22Rv1 (cell line): ENCODE data around the gene DYNAP.

Source experiments
- H3K27ac ChIP-seq: fragments of 450-650 bp; 2 replicates; pipeline ENCODE4 v1.5.1; 2017
- ZFX ChIP-seq: fragments of 450-650 bp; IDR thresholded peaks from 2 replicates; pipeline ENCODE4 v1.6.1; 2017; ENCODE audit warnings: antibody characterized with exemption, borderline replicate concordance
- TF ChIP-seq, protein P1 (sequence below): fragments of 450-650 bp; IDR thresholded peaks from 2 replicates; pipeline ENCODE4 v1.5.1; 2017; ENCODE audit warnings: mild to moderate bottlenecking

The DYNAP gene

DNA sequence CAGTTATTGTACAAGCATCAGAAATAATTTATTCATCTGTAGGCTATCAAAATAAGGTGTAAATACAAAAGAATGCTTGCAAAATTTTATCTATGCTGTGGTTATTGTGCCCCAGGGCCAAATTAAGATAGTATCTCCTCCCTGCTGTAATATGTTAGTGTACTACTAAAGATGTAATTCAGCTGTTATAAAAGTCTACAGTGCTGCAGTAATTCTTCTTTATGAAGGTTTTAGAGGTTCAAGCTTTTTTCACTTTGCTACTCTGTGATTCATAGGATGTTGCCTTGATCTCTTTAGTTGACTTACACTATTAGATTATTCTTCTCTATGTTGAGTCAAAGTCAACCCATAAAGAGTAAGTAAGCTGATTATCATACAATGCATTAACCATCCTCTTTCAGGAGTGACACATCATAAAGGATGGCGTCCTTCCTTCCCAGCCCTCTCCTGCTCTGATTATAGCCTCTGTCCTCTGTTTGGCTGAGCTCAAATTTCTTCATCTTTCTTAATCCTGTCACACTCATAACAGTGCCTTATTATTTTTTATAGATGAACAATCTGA is 29.3 kb upstream of the DYNAP start:
- TF ChIP-seq ZFX: no peak
- TF ChIP-seq, protein P1, sequence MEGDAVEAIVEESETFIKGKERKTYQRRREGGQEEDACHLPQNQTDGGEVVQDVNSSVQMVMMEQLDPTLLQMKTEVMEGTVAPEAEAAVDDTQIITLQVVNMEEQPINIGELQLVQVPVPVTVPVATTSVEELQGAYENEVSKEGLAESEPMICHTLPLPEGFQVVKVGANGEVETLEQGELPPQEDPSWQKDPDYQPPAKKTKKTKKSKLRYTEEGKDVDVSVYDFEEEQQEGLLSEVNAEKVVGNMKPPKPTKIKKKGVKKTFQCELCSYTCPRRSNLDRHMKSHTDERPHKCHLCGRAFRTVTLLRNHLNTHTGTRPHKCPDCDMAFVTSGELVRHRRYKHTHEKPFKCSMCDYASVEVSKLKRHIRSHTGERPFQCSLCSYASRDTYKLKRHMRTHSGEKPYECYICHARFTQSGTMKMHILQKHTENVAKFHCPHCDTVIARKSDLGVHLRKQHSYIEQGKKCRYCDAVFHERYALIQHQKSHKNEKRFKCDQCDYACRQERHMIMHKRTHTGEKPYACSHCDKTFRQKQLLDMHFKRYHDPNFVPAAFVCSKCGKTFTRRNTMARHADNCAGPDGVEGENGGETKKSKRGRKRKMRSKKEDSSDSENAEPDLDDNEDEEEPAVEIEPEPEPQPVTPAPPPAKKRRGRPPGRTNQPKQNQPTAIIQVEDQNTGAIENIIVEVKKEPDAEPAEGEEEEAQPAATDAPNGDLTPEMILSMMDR: no peak
- no peak overlapping the region for H3K27ac ChIP-seq

DNA sequence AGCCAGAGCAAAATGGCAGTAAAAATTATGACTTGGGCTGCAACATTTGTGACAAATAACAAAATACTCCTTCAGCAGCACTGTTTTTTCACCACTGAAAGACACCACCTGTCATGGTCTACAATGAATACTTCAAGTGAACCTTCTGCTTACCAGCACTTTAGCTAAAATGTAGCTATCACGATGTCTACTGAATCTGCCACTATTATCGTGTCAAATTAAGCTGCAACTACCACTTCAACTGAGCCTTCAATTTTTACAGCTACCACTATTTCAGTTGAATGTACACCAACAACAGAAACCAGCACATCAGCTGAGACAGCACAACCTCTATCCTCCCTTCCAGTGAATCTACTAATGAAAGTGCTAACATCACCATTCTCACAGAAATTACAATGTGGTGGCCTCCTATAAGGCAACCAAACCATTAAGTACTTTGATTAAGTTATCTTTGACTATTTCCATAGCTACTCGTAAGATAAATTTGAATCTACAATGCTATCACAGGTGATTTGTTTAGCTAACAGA is 10.8 kb upstream of the DYNAP start:
- H3K27ac ChIP-seq: no peak overlapping the region
- no peak for TF ChIP-seq ZFX
- TF ChIP-seq, protein P1: no peak

DNA sequence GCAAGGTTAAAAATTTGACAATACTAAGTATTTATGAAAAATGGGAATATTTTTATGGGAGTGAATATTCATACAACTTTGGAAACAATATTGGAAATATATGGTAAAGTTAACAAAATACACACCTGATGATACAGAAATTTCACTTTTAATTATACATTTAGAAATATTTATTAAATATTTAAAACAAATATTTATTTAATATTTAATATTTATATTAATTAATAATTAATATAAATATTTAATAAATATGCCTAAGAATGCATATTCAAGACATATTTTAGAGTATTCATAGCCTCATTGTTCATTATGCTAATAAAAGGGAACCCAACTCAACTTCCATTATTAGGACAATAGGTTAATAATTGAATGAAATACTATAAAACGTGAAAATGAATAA is 7.0 kb upstream of the DYNAP start:
- TF ChIP-seq, protein P1: no peak
- TF ChIP-seq ZFX: no peak
- no peak overlapping the region for H3K27ac ChIP-seq

DNA sequence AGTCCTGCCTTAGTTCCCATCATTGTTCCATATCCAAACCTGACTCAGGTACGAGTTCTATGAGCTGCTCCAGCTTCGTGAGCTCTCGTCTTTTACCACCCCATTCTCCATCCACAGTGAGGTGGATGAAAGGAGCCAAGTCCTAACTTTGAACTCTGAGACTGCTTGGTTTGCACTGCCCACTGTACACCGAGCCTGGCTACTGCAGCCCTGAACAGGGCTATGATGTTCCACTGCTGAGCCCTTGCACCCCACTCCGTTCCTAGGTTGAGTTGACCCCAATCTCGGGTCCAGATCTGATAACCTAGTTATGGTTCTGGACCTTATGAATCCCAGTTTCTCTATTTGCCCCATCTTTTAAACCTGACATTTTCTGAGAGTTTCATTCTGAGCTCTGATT is 5.3 kb upstream of the DYNAP start:
- TF ChIP-seq, protein P1: no peak
- TF ChIP-seq ZFX: no peak
- H3K27ac ChIP-seq: no peak overlapping the region

DNA sequence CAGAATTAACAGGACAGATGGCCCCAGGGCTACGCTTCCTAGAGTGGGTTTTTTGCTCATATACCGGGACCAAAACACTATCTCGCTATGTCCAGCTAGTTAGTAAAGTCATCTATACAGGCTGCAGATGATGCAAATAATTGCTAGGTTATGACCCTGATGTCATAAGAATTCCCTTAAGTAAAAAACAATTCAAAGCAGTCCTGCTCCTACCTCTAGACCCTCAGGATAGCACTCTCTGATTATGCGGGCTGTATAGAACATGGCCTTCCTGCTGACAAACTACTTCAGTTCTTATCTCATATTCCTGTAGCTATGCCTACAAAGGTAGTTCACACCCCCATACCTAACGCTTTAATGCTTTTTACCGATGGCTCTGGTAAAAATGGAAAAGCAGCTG is 13.2 kb downstream of the DYNAP start:
- TF ChIP-seq ZFX: no peak
- TF ChIP-seq, protein P1: no peak
- H3K27ac ChIP-seq: no peak overlapping the region

DNA sequence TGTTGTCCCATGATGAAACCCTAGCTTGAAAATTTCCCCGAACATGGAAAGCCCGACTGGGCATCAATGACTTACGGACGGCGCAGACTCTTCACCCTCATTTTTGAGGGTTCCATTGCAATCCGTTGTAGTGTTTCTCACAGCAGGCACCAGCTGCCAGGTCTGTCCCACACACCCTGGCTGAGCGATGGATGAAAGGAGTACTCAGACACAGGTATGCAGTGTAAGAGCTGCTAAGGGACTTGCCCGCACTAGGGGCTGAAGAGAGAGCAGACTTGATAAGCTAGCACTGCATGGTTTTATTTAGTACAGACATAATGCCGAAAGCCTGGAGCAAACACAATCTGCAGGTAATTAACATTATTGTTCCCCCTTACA is 15.8 kb downstream of the DYNAP start:
- no peak overlapping the region; the same call in 1 of the 2 replicates for H3K27ac ChIP-seq
- no peak for TF ChIP-seq ZFX
- TF ChIP-seq, protein P1: no peak

DNA sequence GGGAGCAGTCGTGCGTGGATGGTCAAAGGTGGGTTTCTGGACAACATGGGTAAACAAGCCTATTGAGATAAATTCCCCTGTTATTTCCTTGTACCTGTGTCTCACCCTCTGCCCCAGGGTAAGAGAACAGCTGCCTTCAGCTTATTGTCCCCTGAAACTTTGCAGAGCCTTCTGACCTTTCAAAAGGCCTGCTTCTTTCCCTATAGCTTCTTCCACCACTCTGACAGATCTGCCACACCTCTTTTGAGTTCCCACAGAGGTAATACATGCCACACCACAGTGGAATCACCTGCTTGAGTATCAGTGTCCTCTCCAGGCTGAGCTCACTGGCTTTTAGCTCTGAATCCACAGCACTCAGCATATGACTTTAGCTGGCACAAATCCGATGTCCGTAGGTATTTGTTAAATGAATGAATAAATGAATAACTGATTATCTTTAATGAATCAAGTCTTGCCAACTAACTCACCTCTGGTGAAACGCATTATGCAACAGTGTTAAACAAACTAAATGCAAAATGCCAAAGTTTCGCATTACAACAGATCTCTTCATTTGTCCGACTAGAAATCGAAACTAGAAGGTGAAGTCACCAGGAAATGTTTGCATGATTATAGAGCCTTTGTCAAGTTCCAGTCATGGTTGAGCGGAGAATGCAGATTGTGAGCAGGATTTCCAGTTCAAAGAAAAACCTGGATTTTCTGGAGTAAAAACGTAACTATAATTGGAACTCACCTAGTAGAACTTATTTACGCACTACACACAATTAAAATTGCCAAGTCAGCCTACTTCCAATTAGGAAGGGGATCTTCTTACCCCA is 16.4 kb downstream of the DYNAP start:
- H3K27ac ChIP-seq: peak overlapping the region; percentile 45
- no peak for TF ChIP-seq ZFX
- TF ChIP-seq, protein P1: no peak
